Stimulated activated CD4-positive, alpha-beta T cell treated with anti-CD3 and anti-CD28 coated beads, Interleukin-4, amount 100 ng/mL, for 24 hours (primary cell): ENCODE measurements around the gene ACTRT2.

Source experiments
- DNase-seq: peaks from one replicate; pipeline ENCODE4 v3.0.0-alpha.2; 2020

The ACTRT2 gene

GRCh38 chr1:2983706-2984398 lies 37.4 kb upstream of the ACTRT2 start:
- DNase-seq: no peak

- DNase-seq: no peak
Observed at GRCh38 chr1:2984399-2985061, 36.7 kb upstream of the ACTRT2 start.

- no peak for DNase-seq
Observed at GRCh38 chr1:2985067-2985561, 36.2 kb upstream of the ACTRT2 start.

- no peak for DNase-seq
Observed at GRCh38 chr1:2985694-2986548, 35.3 kb upstream of the ACTRT2 start.

DNA sequence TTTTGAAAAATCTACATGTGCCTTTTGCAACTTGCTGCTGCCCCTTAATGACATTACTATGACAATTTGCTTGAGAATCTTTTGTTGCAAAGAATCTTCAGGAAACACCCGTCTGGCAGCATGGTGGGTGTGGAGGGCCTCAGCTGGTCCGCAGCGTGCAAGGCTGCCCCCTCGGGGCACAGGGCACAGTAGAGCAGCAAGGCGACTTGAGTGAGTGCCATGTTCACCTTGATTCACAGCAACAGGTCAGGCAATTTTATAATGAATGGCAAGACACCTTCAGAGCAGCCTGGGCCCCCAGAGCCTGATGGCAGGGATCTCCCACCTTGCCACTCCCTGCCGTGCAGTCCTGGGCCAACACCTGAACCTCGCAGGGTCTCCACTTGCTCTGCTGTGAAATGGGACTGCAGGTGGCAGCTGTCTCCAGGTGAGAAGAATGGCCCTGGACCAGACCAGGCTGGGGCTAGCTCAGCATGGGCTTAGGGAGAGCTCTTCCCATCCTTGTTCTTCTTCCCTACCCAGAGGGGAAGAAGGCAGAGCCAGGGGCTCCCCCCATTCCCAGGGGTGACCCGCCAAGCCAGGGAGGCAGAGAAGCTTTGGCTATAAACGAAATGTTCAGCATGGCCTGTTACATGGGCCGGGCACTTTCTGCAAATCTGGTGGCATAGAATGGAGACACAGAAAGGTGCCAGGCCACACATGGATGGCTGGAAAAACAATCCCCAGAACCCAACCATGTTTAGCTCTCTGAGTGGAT lies 34.5 kb upstream of the ACTRT2 start:
- no peak for DNase-seq

DNA sequence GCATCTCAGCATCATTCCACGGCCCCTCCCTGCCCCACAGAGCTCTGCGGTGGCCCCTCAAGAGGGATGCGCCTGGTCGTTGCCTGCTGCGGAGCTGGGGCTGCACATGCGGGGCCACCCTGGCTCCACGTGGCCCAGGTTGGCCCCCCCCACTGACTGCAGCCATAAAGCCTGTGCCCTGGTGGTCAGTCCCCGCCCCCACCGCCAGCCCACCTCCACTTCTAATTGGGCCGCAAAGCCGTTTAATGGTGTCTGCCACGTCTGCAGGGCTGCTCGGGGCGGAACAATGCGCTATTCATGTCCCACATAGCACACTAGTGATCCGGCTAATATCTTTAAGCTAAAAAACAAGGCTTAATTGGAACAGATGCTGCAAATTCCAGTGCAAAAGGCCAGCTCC lies 33.5 kb upstream of the ACTRT2 start:
- no peak for DNase-seq

DNA sequence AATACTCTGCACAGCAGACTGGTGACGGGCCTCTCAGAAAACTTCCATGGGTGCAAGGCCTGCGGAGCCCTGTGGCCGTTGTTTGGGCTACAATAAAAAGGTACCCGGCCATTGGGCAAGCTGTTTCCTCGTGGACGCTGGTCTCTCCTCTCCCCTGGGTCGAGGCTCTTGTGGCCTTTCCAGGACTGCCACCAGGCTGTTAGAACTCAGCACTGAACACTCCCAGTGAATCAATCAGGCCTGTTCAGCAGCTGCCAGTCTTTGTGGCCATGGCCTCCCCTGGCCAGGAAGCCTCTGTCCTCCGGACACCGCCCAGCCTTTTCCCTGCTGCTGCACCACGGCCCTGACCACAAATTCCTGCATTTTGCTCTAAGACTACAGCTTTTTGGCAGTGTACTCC lies 33.0 kb upstream of the ACTRT2 start:
- no peak for DNase-seq

GRCh38 chr1:2989185-2989584 lies 32.1 kb upstream of the ACTRT2 start:
- DNase-seq: no peak

- DNase-seq: no peak
Observed at GRCh38 chr1:2989976-2990375, 31.3 kb upstream of the ACTRT2 start.

GRCh38 chr1:2990376-2991115 lies 30.7 kb upstream of the ACTRT2 start:
- no peak for DNase-seq

DNA sequence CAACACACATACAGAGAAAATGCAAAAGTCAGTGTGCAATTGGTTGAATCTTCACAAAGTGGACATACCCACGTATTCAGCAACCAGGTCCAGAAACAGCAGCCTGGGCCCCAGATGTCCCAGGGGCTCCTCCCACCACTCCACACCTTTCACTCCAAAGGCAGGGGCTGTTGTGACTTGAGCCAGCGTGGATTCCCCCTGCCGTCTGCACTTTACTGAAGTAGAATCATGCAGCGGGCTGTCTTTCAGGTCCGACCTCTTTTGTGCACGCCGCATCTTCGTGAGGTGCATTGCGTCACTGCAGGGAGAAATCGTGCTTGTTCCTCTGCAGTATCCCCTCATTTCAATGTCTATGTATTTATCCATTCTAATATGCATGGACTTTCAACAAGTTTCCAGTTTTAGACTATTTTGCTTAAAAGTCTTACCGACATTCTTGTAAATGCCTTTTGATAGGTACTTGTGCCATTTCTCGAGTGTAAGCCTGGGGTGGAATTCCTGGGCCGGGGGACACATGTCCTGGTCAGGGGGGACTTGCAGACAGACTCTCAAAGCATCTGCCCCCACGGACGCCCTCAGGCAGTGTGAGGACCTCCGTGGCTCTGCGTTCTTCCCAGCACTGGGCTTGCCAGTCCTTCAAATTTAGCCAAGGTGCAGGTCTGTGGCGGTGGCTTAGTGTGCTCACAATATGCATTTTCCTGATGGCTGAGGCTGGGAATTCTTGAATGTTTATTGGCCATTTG lies 29.3 kb upstream of the ACTRT2 start:
- DNase-seq: no peak

- no peak for DNase-seq
Observed at GRCh38 chr1:2998503-2999100, 22.7 kb upstream of the ACTRT2 start.

DNA sequence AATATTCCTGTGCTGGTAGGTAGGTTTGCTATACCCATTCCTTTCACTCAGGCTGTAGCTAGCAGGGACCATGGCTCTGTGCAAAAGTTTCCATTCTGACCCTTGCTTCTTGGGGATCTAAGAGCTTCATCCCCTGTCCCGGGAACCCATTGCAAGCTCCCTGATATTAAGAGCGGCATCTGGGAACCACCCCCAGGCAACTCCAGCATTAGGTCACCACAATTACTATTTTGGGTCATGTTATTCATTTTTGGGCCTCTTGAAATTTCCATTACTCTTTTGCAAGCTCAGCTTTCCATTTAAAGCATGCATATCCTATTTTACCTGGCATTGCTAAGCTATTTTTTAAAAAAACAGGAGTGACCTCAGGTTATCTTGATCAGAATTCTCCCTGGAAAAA lies 22.1 kb upstream of the ACTRT2 start:
- no peak for DNase-seq

DNA sequence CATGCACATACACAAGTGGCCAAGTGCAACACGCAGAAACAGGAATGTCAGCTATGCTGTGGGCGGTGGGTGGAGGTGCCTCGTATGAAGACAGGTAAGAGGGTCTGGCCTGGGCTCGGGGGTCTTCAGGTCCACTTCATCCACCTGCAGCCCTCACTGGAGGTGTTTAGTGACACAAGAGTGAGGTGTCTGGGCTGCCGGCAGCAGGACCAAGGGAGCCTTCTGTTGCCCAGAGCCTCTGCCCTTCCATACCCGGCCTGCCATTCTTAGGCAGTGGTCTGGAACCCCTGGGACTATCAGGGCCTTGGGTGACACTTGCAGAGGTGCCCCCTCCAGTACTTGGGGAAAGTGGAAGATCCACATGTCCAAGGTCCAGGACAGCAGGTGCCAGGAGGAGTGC lies 21.7 kb upstream of the ACTRT2 start:
- DNase-seq: no peak

- DNase-seq: no peak
Observed at GRCh38 chr1:3000214-3000613, 21.1 kb upstream of the ACTRT2 start.

GRCh38 chr1:3000671-3001470 lies 20.4 kb upstream of the ACTRT2 start:
- DNase-seq: no peak

DNA sequence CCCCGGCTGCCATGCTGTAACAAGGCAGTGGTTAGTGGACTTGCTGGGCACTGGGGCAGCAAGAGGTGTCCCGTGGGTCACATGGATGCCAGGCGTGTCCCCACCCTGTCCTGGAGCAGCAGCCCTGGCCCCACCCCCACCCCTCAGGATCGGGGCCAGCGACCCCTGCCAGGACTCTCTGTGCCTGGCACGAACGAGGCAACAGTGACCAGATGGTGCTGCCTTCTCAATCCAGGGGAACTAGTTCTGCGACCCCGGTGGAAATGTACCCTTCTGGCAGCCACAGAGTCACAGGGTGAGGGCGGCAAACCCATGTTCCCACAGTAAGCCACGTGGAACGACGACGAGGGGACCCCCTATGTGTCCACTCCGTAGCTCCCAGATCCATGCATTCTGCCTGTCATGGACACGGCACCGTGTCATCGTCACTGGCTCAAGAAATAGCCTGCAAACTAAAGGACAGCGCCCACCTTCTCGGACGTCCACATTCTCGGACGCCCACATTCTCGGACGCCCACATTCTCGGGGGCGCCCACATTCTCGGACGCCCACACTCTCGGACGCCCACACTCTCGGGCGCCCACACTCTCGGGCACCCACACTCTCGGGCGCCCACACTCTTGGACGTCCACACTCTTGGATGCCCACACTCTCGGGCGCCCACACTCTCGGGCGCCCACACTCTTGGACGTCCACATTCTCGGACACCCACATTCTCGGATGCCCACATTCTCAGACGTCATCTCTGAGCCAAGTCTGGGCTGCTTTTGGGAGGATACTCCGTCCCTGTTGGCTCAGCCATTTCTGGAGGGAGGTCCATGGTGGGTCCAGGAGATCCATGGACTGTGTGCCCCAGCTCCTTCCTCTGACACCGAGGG lies 19.6 kb upstream of the ACTRT2 start:
- no peak for DNase-seq

- DNase-seq: no peak
Observed at GRCh38 chr1:3002349-3003038, 18.8 kb upstream of the ACTRT2 start.
